SK-N-SH (cell line): ENCODE data around the gene ZNF425. TPM values are rescaled to one million over a fixed set of nuclear protein-coding genes. Genes with fewer than 3 reads are reported as not detected.

Experiments used
- CTCF ChIA-PET: fragments of 300-600, 350-600 bp; formaldehyde crosslinking; extraction: SDS; loops from one replicate; lab custom pipeline; 2021; lab: Yijun Ruan, JAX
- POLR2A ChIA-PET: fragments of 350-600 bp; sonication (Branson Sonifier 250); formaldehyde crosslinking; extraction: SDS; loops from one replicate; lab custom pipeline; 2020; ENCODE audit warnings: antibody characterized with exemption, inconsistent platforms; lab: Yijun Ruan, JAX
- DNase-seq: peaks from one replicate; pipeline ENCODE4 v3.0.0; 2012
- H2AFZ ChIP-seq: fragments of 200-600 bp; sonication (generic); 2 replicates; pipeline ENCODE4 v1.8.1; 2016; ENCODE audit warnings: antibody characterized with exemption, mild to moderate bottlenecking, low read depth
- H3F3A ChIP-seq: fragments of 200-600 bp; sonication (generic); replicated peaks from 2 replicates; pipeline ENCODE3; 2016; ENCODE audit warnings: antibody characterized with exemption, mild to moderate bottlenecking; ENCODE audit not compliant: insufficient read depth
- H3K27ac ChIP-seq, 2 experiments: fragments of 200-500 bp in 1 of 2; fragments of 200-600 bp in 1 of 2; sonication (Bioruptor generic) in 1 of 2; sonication (generic), shearing (Covaris generic) in 1 of 2; 2 replicates each; pipeline versions ENCODE4 v1.5.1 to v1.6.1; 2014 to 2016; ENCODE audit warnings: low read depth in 2 of 2, inconsistent platforms in 1 of 2, low read length in 1 of 2, mild to moderate bottlenecking in 1 of 2, mixed read lengths in 1 of 2
- H3K27me3 ChIP-seq: fragments of 200-600 bp; sonication (generic), shearing (Covaris generic); 2 replicates; pipeline ENCODE4 v1.6.1; 2016; ENCODE audit warnings: mixed run types; ENCODE audit not compliant: insufficient read depth
- H3K36me3 ChIP-seq, 2 experiments: fragments of 200-500 bp in 1 of 2; fragments of 200-600 bp in 1 of 2; sonication (Bioruptor generic) in 1 of 2; sonication (generic) in 1 of 2; replicated peaks in 1 of 2; 2 replicates each; pipeline versions ENCODE3 to v1.5.1; 2014 to 2016; ENCODE audit warnings: low read length in 1 of 2, mild to moderate bottlenecking in 1 of 2; ENCODE audit not compliant: insufficient read depth in 2 of 2, control insufficient read depth in 1 of 2
- H3K4me1 ChIP-seq, 2 experiments: fragments of 200-500 bp in 1 of 2; fragments of 200-600 bp in 1 of 2; sonication (Bioruptor generic) in 1 of 2; sonication (generic), shearing (Covaris generic) in 1 of 2; 2 replicates each; pipeline versions ENCODE4 v1.5.1 to v1.6.1; 2014 to 2016; ENCODE audit warnings: low read depth in 1 of 2, low read length in 1 of 2, mixed run types in 1 of 2; ENCODE audit not compliant: insufficient read depth in 2 of 2, control insufficient read depth in 1 of 2
- H3K4me2 ChIP-seq: fragments of 200-600 bp; sonication (generic), shearing (Covaris generic); 2 replicates; pipeline ENCODE4 v1.6.1; 2017; ENCODE audit warnings: mixed run types
- H3K4me3 ChIP-seq, 2 experiments: fragments of 200-500 bp in 1 of 2; fragments of 200-600 bp in 1 of 2; sonication (Bioruptor generic) in 1 of 2; sonication (generic), shearing (Covaris generic) in 1 of 2; 2 replicates each; pipeline versions ENCODE4 v1.5.1 to v1.8.1; 2014 to 2016; ENCODE audit warnings: low read depth in 2 of 2, inconsistent platforms in 1 of 2, low read length in 1 of 2, mild to moderate bottlenecking in 1 of 2, mixed read lengths in 1 of 2, moderate library complexity in 1 of 2
- H3K79me2 ChIP-seq: fragments of 200-600 bp; sonication (generic); 2 replicates; pipeline ENCODE4 v1.8.1; 2017; ENCODE audit warnings: mild to moderate bottlenecking; ENCODE audit not compliant: insufficient read depth
- H3K9ac ChIP-seq: fragments of 200-600 bp; sonication (generic); 2 replicates; pipeline ENCODE4 v1.6.1; 2017; ENCODE audit warnings: mixed run types
- H3K9me2 ChIP-seq: fragments of 200-600 bp; sonication (generic); 2 replicates; pipeline ENCODE4 v1.6.1; 2017; ENCODE audit warnings: mixed run types
- H3K9me3 ChIP-seq: fragments of 200-600 bp; sonication (generic); 2 replicates; pipeline ENCODE4 v1.6.1; 2017; ENCODE audit warnings: mixed run types, mild to moderate bottlenecking, moderate library complexity
- H4K20me1 ChIP-seq: fragments of 200-600 bp; sonication (generic); 2 replicates; pipeline ENCODE4 v1.6.1; 2017; ENCODE audit warnings: mild to moderate bottlenecking, mixed run types; ENCODE audit not compliant: insufficient read depth
- CHD2 ChIP-seq: fragments of 150-350 bp; IDR thresholded peaks from 2 replicates; pipeline ENCODE4 v1.6.1; 2018; ENCODE audit warnings: low read length; ENCODE audit not compliant: partially characterized antibody
- ELF1 ChIP-seq: IDR thresholded peaks from 2 replicates; pipeline ENCODE4 v1.4.0; 2012
- EP300 ChIP-seq, 2 experiments: IDR thresholded peaks; 2 replicates each; pipeline versions ENCODE4 v1.4.0 to v1.6.1; 2012; ENCODE audit warnings: borderline replicate concordance in 1 of 2, low read depth in 1 of 2, low read length in 1 of 2
- FOSL2 ChIP-seq: IDR thresholded peaks from 2 replicates; pipeline ENCODE4 v1.4.0; 2012; ENCODE audit warnings: low read depth, mild to moderate bottlenecking, moderate library complexity, borderline replicate concordance
- FOXJ3 ChIP-seq: sonication (generic); formaldehyde crosslinking; IDR thresholded peaks from 2 replicates; pipeline ENCODE4 v1.5.1; 2020; ENCODE audit warnings: mild to moderate bottlenecking, missing genetic modification reagents
- GABPA ChIP-seq: IDR thresholded peaks from 2 replicates; pipeline ENCODE4 v1.4.0; 2012; ENCODE audit warnings: low read depth, mild to moderate bottlenecking
- GATA2 ChIP-seq: sonication (generic); formaldehyde crosslinking; IDR thresholded peaks from 2 replicates; pipeline ENCODE4 v1.5.0; 2020; ENCODE audit warnings: mild to moderate bottlenecking, missing genetic modification reagents
- JUND ChIP-seq: IDR thresholded peaks from 2 replicates; pipeline ENCODE4 v1.4.0; 2012
- NFIC ChIP-seq: IDR thresholded peaks from 2 replicates; pipeline ENCODE4 v1.4.0; 2012; ENCODE audit warnings: borderline replicate concordance
- NRF1 ChIP-seq: IDR thresholded peaks from 2 replicates; pipeline ENCODE4 v1.6.1; 2012; ENCODE audit warnings: low read depth, mild to moderate bottlenecking, low read length
- POLR2AphosphoS5 ChIP-seq: IDR thresholded peaks from 2 replicates; pipeline ENCODE4 v1.6.1; 2012; ENCODE audit warnings: low read depth, low read length
- RFX5 ChIP-seq: IDR thresholded peaks from 2 replicates; pipeline ENCODE4 v1.6.1; 2012; ENCODE audit warnings: mild to moderate bottlenecking, improper control_type of control experiment, low read length
- RXRA ChIP-seq: IDR thresholded peaks from 2 replicates; pipeline ENCODE4 v1.4.0; 2012; ENCODE audit warnings: low read depth, mild to moderate bottlenecking, borderline replicate concordance
- SIN3A ChIP-seq: IDR thresholded peaks from 2 replicates; pipeline ENCODE4 v1.6.1; 2012; ENCODE audit warnings: low read depth, mild to moderate bottlenecking, low read length, moderate library complexity, borderline replicate concordance
- TAF1 ChIP-seq: IDR thresholded peaks from 2 replicates; pipeline ENCODE4 v1.6.1; 2012; ENCODE audit warnings: low read depth, mild to moderate bottlenecking, low read length, moderate library complexity, borderline replicate concordance
- YY1 ChIP-seq: IDR thresholded peaks from 2 replicates; pipeline ENCODE4 v1.4.0; 2012; ENCODE audit warnings: low read depth, mild to moderate bottlenecking
- WGBS: methylation state at CpG from one replicate; pipeline ENCODE4 v1.1.6; 2017; ENCODE audit warnings: low lambda C conversion rate; 5-methylcytosine and 5-hydroxymethylcytosine counted together
- polyA plus RNA-seq, 3 experiments: library from polyadenylated mRNA; depleted of rRNA; stranded (reverse); fragments of >200 nt; gene quantifications; 2 replicates each; pipeline ENCODE4 v1.2.3, GENCODE V29; 2012
- TF ChIP-seq, protein P1 (sequence below): IDR thresholded peaks from 2 replicates; pipeline ENCODE4 v1.6.1; 2012; ENCODE audit warnings: mild to moderate bottlenecking, low read depth, low read length, moderate library complexity
- TF ChIP-seq, protein P2 (sequence below): fragments of 200-600 bp; sonication (generic); IDR thresholded peaks from 2 replicates; pipeline ENCODE4 v1.6.1; 2017; ENCODE audit warnings: antibody characterized with exemption, mild to moderate bottlenecking, moderate library complexity
- TF ChIP-seq, protein P3 (sequence below): IDR thresholded peaks from 2 replicates; pipeline ENCODE4; 2012
- TF ChIP-seq, protein P4 (sequence below): IDR thresholded peaks from 2 replicates; pipeline ENCODE4 v1.4.0; 2012; ENCODE audit warnings: low read depth

ZNF425 gene
- polyA plus RNA-seq, 1 of the 3 experiments (the other 2 are of a cell fraction) = 1.4 TPM

DNA sequence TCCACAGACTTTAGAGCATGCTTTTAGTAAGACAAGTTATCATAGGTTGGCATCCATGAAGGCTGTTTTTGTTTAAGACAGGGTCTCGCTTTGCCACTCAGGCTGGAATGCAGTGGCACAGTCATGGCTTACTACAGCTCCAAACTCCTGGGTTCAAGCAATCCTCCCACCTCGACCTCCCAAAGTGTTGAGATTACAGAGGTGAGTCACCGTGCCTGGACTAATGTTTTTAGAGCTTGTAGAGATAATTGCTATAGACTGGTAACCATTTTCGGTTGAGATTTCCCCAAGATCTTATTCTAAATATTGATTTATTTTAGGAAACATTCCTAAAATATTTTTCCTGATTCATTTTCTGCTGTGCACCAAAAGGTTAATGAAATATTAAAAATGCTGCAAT, 15.8 kb upstream of the ZNF425 start:
- no peaks in the 10 kb centered on the region for H3K9me3 ChIP-seq
- H3K27ac ChIP-seq = no peak overlapping the region
- ChIA-PET POLR2A (no interaction called here), CTCF (interaction anchor here (3.3 kb wide), 1 partner anchor 15 kb away, joined by 15 read pairs; the partner anchor contains the start of gene ZNF425)
- 92% methylated on average over 4 of the region's 4 CpGs for WGBS
- H3K9ac ChIP-seq = no peak overlapping the region
- H3F3A ChIP-seq = peaks cover 21% of the 10 kb centered on the region
- H3K9me2 ChIP-seq = no peaks in the 10 kb centered on the region
- no peak overlapping the region for H3K4me3 ChIP-seq
- no peaks in the 10 kb centered on the region for H3K27me3 ChIP-seq
- H4K20me1 ChIP-seq = no peaks in the 10 kb centered on the region
- peaks cover 0 to 3% of the 10 kb centered on the region in 2 experiments for H3K36me3 ChIP-seq
- no peak overlapping the region for H3K4me2 ChIP-seq
- DNase-seq = no peak
- TF ChIP-seq FOXJ3 (CRISPR knock-in tag) = no peak
- H3K4me1 ChIP-seq = no peaks in the 10 kb centered on the region; a peak in 2 of 4 replicates
- H3K79me2 ChIP-seq = no peaks in the 10 kb centered on the region; the same call in 1 of the 2 replicates
- H2AFZ ChIP-seq = no peak overlapping the region

DNA sequence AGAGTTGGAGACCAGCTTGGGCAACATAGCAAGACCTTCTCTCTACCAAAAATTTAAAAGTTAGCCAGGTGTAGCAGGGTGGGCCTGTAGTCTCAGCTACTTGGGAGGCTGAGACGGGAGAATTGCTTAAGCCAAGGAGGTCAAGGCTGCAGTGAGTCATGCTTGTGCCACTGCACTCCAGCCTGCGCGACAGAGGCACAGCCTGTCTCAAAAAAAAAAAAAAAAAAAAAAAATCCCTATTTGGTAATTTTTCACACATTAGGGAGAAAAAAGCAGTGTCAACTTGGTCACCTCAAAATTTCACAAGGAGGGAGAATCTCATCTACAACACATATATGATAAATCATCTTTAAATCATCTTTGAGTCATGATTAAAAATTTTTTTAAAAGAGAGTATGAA, 14.7 kb upstream of the ZNF425 start:
- Histone ChIP-seq H3K4me3 (no peak overlapping the region), H3K4me1 (no peaks in the 10 kb centered on the region; a peak in 1 of 4 replicates), H2AFZ (no peak overlapping the region), H4K20me1 (no peaks in the 10 kb centered on the region), H3K27me3 (no peaks in the 10 kb centered on the region), H3K9me2 (no peaks in the 10 kb centered on the region), H3F3A (peaks cover 17% of the 10 kb centered on the region), H3K27ac (no peak overlapping the region), H3K36me3 (peaks cover 0 to 3% of the 10 kb centered on the region in 2 experiments), H3K9ac (no peak overlapping the region), H3K4me2 (no peak overlapping the region), H3K9me3 (no peaks in the 10 kb centered on the region), H3K79me2 (no peaks in the 10 kb centered on the region; the same call in 1 of the 2 replicates)
- TF ChIP-seq ELF1 = no peak
- TF ChIP-seq, protein P1, sequence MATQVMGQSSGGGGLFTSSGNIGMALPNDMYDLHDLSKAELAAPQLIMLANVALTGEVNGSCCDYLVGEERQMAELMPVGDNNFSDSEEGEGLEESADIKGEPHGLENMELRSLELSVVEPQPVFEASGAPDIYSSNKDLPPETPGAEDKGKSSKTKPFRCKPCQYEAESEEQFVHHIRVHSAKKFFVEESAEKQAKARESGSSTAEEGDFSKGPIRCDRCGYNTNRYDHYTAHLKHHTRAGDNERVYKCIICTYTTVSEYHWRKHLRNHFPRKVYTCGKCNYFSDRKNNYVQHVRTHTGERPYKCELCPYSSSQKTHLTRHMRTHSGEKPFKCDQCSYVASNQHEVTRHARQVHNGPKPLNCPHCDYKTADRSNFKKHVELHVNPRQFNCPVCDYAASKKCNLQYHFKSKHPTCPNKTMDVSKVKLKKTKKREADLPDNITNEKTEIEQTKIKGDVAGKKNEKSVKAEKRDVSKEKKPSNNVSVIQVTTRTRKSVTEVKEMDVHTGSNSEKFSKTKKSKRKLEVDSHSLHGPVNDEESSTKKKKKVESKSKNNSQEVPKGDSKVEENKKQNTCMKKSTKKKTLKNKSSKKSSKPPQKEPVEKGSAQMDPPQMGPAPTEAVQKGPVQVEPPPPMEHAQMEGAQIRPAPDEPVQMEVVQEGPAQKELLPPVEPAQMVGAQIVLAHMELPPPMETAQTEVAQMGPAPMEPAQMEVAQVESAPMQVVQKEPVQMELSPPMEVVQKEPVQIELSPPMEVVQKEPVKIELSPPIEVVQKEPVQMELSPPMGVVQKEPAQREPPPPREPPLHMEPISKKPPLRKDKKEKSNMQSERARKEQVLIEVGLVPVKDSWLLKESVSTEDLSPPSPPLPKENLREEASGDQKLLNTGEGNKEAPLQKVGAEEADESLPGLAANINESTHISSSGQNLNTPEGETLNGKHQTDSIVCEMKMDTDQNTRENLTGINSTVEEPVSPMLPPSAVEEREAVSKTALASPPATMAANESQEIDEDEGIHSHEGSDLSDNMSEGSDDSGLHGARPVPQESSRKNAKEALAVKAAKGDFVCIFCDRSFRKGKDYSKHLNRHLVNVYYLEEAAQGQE = no peak
- no peak for TF ChIP-seq RXRA
- TF ChIP-seq, protein P2, sequence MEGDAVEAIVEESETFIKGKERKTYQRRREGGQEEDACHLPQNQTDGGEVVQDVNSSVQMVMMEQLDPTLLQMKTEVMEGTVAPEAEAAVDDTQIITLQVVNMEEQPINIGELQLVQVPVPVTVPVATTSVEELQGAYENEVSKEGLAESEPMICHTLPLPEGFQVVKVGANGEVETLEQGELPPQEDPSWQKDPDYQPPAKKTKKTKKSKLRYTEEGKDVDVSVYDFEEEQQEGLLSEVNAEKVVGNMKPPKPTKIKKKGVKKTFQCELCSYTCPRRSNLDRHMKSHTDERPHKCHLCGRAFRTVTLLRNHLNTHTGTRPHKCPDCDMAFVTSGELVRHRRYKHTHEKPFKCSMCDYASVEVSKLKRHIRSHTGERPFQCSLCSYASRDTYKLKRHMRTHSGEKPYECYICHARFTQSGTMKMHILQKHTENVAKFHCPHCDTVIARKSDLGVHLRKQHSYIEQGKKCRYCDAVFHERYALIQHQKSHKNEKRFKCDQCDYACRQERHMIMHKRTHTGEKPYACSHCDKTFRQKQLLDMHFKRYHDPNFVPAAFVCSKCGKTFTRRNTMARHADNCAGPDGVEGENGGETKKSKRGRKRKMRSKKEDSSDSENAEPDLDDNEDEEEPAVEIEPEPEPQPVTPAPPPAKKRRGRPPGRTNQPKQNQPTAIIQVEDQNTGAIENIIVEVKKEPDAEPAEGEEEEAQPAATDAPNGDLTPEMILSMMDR = no peak
- TF ChIP-seq TAF1 = no peak
- no peak for TF ChIP-seq RFX5
- no peak for TF ChIP-seq POLR2AphosphoS5
- TF ChIP-seq GABPA = no peak
- no peak for TF ChIP-seq JUND
- TF ChIP-seq, protein P3, sequence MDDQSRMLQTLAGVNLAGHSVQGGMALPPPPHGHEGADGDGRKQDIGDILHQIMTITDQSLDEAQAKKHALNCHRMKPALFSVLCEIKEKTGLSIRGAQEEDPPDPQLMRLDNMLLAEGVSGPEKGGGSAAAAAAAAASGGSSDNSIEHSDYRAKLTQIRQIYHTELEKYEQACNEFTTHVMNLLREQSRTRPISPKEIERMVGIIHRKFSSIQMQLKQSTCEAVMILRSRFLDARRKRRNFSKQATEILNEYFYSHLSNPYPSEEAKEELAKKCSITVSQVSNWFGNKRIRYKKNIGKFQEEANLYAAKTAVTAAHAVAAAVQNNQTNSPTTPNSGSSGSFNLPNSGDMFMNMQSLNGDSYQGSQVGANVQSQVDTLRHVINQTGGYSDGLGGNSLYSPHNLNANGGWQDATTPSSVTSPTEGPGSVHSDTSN = no peak
- no peak for TF ChIP-seq YY1
- TF ChIP-seq EP300 (IDR thresholded peaks at IDR 0.05; ENCODE audit: borderline replicate concordance in 1 of 2, low read depth in 1 of 2, low read length in 1 of 2) = no peak
- no peak for TF ChIP-seq CHD2
- no peak for TF ChIP-seq NFIC
- TF ChIP-seq GATA2 (CRISPR knock-in tag) = no peak
- TF ChIP-seq, protein P4, sequence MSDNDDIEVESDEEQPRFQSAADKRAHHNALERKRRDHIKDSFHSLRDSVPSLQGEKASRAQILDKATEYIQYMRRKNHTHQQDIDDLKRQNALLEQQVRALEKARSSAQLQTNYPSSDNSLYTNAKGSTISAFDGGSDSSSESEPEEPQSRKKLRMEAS = no peak
- no peak; the same call in 1 of the 2 replicates for TF ChIP-seq FOSL2
- no peak for TF ChIP-seq SIN3A
- TF ChIP-seq NRF1 = no peak
- 88% methylated on average over 3 of the region's 3 CpGs for WGBS
- no peak for DNase-seq
- POLR2A ChIA-PET = no interaction called here
- CTCF ChIA-PET = interaction anchor here (0.6 kb wide), 1 partner anchor 354 kb away, joined by 3 read pairs; no protein-coding TSS in a partner anchor
